ENCODE results near the gene PTK6.

PTK6 gene

GRCh38 chr20:63505723-63506122 lies 31.5 kb downstream of the PTK6 start:
- no peak for DNase-seq (ENCODE audit: low read depth)

GRCh38 chr20:63505281-63505680 lies 31.9 kb downstream of the PTK6 start:
- no peak for DNase-seq (ENCODE audit: low read depth)

- DNase-seq (ENCODE audit: low read depth), result no peak
Measured at GRCh38 chr20:63504642-63505041, 32.5 kb downstream of the PTK6 start.

GRCh38 chr20:63503524-63503923 lies 33.7 kb downstream of the PTK6 start:
- no peak for DNase-seq (ENCODE audit: low read depth)

- no peak for DNase-seq (ENCODE audit: low read depth)
Measured at GRCh38 chr20:63502671-63503172, 34.5 kb downstream of the PTK6 start.

- DNase-seq (ENCODE audit: low read depth), result no peak
Measured at GRCh38 chr20:63501818-63502670, 35.1 kb downstream of the PTK6 start.

- DNase-seq (ENCODE audit: low read depth), result no peak
Measured at GRCh38 chr20:63500902-63501817, 36.0 kb downstream of the PTK6 start.

- no peak for DNase-seq (ENCODE audit: low read depth)
Measured at GRCh38 chr20:63500151-63500901, 36.9 kb downstream of the PTK6 start.

- DNase-seq (ENCODE audit: low read depth), result no peak
Measured at GRCh38 chr20:63499338-63499969, 37.7 kb downstream of the PTK6 start.

GRCh38 chr20:63498960-63499337 lies 38.2 kb downstream of the PTK6 start, which contains the start of gene EEF1A2:
Gene EEF1A2, minus strand, starts transcription at chr20:63499083. Its CDS starts 1,320 bp downstream, at chr20:63497763.
- peak; percentile 16 for DNase-seq (ENCODE audit: low read depth)

GRCh38 chr20:63497946-63498935 lies 38.9 kb downstream of the PTK6 start:
- DNase-seq (ENCODE audit: low read depth), result no peak

GRCh38 chr20:63497138-63497945 lies 39.8 kb downstream of the PTK6 start:
- DNase-seq (ENCODE audit: low read depth), result no peak

- no peak for DNase-seq (ENCODE audit: low read depth)
Measured at GRCh38 chr20:63496596-63497120, 40.5 kb downstream of the PTK6 start.

- DNase-seq (ENCODE audit: low read depth), result peak; percentile 64
Measured at GRCh38 chr20:63495741-63496595, 41.2 kb downstream of the PTK6 start.

GRCh38 chr20:63495167-63495720 lies 41.9 kb downstream of the PTK6 start:
- no peak for DNase-seq (ENCODE audit: low read depth)

GRCh38 chr20:63494420-63495166 lies 42.6 kb downstream of the PTK6 start:
- no peak for DNase-seq (ENCODE audit: low read depth)

GRCh38 chr20:63494084-63494419 lies 43.1 kb downstream of the PTK6 start:
- DNase-seq (ENCODE audit: low read depth), result no peak
